Esophagus squamous epithelium (tissue), 5 donors: ENCODE data around the gene CDIPT. TPM values are rescaled to one million over a fixed set of nuclear protein-coding genes. Genes with fewer than 3 reads are reported as not detected.
A peak's percentile ranks its signal among the peaks of the same experiment; 100 is the strongest.

Source experiments
- DNase-seq: peaks from one replicate; lab custom pipeline; 2025; lab: John Stamatoyannopoulos, UW
- H3K27ac ChIP-seq, 4 donors: fragments of 200-600 bp; sonication (generic); one replicate each; pipeline ENCODE4 v1.5.1; 2016 to 2019; ENCODE audit warnings: mild to moderate bottlenecking in 1 of 4
- H3K27me3 ChIP-seq, 4 donors: fragments of 200-600 bp; sonication (generic); 1 replicate in 3 of 4; 2 replicates in 1 of 4; pipeline versions ENCODE4 v1.5.1 to v1.6.0; 2017 to 2021; ENCODE audit warnings: antibody characterized with exemption in 1 of 4
- H3K36me3 ChIP-seq, 3 donors: fragments of 200-600 bp; sonication (generic); one replicate each; pipeline ENCODE4 v1.5.1; 2016 to 2019
- H3K4me1 ChIP-seq, 3 donors: fragments of 200-600 bp; sonication (generic); one replicate each; pipeline ENCODE4 v1.5.1; 2017 to 2019
- H3K4me3 ChIP-seq, 4 donors: fragments of 200-600 bp; sonication (generic); 1 replicate in 3 of 4; 2 replicates in 1 of 4; pipeline ENCODE4 v1.5.1; 2016 to 2019; ENCODE audit warnings: mild to moderate bottlenecking in 2 of 4, moderate library complexity in 1 of 4
- H3K9me3 ChIP-seq, 3 donors: fragments of 200-600 bp; sonication (generic); one replicate each; pipeline ENCODE4 v1.5.1; 2016 to 2019
- POLR2A ChIP-seq, 4 donors: fragments of 450-650 bp; IDR thresholded peaks; one replicate each; pipeline ENCODE4 v1.6.1; 2017; ENCODE audit warnings: antibody characterized with exemption in 4 of 4, mild to moderate bottlenecking in 4 of 4, moderate library complexity in 3 of 4
- WGBS, 2 donors: methylation state at CpG; one replicate each; pipeline ENCODE4 v1.1.5; 2018; 5-methylcytosine and 5-hydroxymethylcytosine counted together
- intact Hi-C: fragments of 100-400 bp; cut with DNase I; formaldehyde crosslinking; loops from one replicate; pipeline ENCODE4 v1.15.0; 2022
- small RNA-seq, 4 donors: library from RNA; depleted of rRNA; stranded (forward); fragments of <200 nt; gene quantifications; one replicate each; pipeline ENCODE3, GENCODE V24; 2016
- total RNA-seq, 4 donors: library from RNA; depleted of rRNA; stranded (reverse); fragments of >200 nt; gene quantifications; one replicate each; pipeline ENCODE4 v1.1.0, GENCODE V29; 2016
- TF ChIP-seq, protein P1 (sequence below), 6 experiments: fragments of 450-650 bp in 4 of 6; fragments of 200-600 bp in 2 of 6; sonication (generic) in 2 of 6; IDR thresholded peaks; one replicate each; pipeline ENCODE4 v1.5.1; 2016 to 2019; ENCODE audit warnings: antibody characterized with exemption in 6 of 6, mild to moderate bottlenecking in 4 of 6, moderate library complexity in 4 of 6
- donor health status: DM: yes; HTN: yes; CAD: no.

CDIPT gene
- total RNA-seq, 4 donors from 2014 or later, result 34.6 to 78.8 (median 44.6) TPM

DNA sequence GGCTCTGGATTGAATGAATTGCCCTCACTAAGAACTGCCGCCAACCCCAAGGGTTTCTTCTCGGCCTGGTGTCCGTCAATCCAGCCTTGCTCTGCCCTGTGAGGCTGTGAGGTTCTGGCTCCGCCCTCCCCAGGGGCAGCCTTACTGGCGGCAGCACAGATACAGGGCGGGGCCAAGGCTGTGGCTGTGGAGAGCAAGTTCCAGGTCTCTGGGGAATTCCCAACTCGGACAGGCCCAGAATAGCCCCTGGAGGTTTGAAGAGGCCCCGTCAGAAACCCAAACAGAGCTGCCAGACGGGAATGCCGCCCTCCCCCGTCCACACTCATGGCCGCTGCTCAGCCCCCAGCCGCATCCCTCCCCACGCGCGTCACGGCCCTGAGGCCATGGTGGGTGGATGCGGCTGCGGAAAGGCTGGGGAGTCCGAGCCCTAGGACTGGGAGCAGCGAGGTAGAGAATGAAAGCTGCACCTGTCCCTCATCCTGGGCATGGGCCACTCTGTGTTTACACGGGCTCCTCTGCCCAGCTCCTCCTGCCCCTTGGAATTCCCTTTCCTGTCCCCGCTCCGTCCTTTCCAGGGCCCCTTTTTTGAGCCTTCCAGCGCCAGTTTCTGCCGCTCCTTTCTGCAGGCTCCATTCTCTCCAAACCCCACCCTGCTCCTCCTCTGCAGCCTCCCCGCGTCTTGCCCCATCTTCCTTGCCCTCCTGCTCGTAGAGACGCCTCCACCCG is 51.7 kb downstream of the CDIPT start:
- peaks cover 11 to 25% (median 14%) of the 10 kb centered on the region in 3 donors for H3K36me3 ChIP-seq
- peak in 2 of 4 donors; percentile 27 to 28 for TF ChIP-seq POLR2A (IDR thresholded peaks at IDR 0.05)
- TF ChIP-seq, protein P1, sequence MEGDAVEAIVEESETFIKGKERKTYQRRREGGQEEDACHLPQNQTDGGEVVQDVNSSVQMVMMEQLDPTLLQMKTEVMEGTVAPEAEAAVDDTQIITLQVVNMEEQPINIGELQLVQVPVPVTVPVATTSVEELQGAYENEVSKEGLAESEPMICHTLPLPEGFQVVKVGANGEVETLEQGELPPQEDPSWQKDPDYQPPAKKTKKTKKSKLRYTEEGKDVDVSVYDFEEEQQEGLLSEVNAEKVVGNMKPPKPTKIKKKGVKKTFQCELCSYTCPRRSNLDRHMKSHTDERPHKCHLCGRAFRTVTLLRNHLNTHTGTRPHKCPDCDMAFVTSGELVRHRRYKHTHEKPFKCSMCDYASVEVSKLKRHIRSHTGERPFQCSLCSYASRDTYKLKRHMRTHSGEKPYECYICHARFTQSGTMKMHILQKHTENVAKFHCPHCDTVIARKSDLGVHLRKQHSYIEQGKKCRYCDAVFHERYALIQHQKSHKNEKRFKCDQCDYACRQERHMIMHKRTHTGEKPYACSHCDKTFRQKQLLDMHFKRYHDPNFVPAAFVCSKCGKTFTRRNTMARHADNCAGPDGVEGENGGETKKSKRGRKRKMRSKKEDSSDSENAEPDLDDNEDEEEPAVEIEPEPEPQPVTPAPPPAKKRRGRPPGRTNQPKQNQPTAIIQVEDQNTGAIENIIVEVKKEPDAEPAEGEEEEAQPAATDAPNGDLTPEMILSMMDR (IDR thresholded peaks at IDR 0.05), result no peak
- peak overlapping the region; percentile 74 to 96 (median 89) for H3K27ac ChIP-seq
- DNase-seq, result no peak
- H3K9me3 ChIP-seq, result no peaks in the 10 kb centered on the region
- 2% methylated on average over 18 to 21 of the region's 31 CpGs for WGBS, 2 donors
- intact Hi-C loops, result no loop called here
- H3K27me3 ChIP-seq, result peaks cover 0 to 17% (median 0%) of the 10 kb centered on the region in 4 donors
- H3K4me1 ChIP-seq, result peaks cover 59 to 86% (median 71%) of the 10 kb centered on the region in 3 donors
- peak overlapping the region; percentile 29 to 77 (median 50) for H3K4me3 ChIP-seq

DNA sequence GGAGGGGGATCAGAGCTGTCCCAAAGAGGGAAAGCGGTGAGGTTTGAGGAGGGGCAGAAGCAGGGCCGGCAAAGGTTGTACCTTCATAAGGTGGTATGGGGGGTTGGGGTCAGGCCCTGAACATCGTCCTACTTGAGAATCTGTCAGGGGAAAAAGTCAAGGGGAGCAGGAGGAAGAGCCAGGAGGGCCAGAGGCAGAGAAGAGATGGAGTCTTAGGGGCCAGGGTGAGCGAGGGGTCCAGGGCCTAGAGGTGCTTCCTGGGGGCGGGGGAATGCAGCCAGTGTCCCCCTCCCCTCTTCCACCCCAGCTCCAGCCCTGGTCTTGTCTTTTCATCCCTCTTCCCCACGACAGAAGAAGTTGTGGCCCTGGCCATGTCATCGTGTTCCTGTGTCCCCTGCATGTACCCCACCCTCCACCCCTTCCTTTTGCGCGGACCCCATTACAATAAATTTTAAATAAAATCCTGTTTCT is 52.3 kb downstream of the CDIPT start:
- no peaks in the 10 kb centered on the region for H3K9me3 ChIP-seq
- intact Hi-C loops, result no loop called here
- TF ChIP-seq, protein P1 (IDR thresholded peaks at IDR 0.05), result no peak
- TF ChIP-seq POLR2A (IDR thresholded peaks at IDR 0.05), result no peak
- H3K27me3 ChIP-seq, result peaks cover 0 to 17% (median 0%) of the 10 kb centered on the region in 4 donors
- peak overlapping the region; percentile 29 to 77 (median 50) for H3K4me3 ChIP-seq
- peaks cover 59 to 86% (median 71%) of the 10 kb centered on the region in 3 donors for H3K4me1 ChIP-seq
- 27 to 29% methylated on average over 8 to 9 of the region's 9 CpGs for WGBS, 2 donors
- DNase-seq, result no peak
- peaks cover 11 to 25% (median 14%) of the 10 kb centered on the region in 3 donors for H3K36me3 ChIP-seq
- H3K27ac ChIP-seq, result peak overlapping the region; percentile 74 to 96 (median 89)

DNA sequence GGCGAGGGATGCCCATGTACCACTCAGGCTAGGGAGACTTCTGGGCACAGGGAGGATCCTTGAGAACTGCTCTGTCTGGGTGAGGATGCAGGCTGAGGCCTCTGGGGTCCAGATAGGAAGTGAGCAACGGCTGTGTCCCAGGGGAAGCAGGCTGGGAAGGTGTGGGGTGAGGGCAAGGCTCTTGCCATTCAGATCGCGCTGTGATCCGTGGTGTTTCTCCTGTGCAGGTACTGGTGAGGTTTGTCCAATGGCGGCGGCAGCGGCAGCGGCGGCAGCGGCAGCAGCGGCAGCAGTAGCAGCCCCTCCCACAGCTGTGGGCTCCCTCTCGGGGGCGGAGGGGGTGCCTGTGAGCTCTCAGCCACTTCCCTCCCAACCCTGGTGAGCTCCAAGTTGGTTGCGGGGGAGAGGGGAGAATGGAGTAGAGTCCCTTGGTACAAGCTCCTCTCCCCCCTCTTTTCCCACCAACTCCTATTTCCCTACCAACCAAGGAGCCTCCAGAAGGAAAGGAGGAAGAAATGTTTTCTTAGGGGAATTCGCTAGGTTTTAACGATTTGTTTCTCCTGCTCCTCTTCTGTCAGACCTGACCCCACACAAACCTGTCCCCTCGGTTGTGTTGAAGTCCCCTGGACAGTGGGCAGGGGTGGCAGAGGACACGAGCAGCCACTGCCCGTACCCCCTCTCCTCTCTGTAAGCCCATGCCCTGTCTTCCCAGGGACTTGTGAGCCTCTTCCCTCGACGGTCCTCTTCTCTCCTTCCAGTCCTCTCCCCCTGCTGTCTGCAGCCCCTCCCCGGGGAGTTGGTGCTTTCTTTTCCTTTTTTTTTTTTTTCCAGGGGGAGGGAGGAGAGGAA is 53.0 kb downstream of the CDIPT start:
- 58 to 63% methylated on average over 9 to 14 of the region's 23 CpGs for WGBS, 2 donors
- Histone ChIP-seq H3K4me1 (peaks cover 55 to 81% (median 67%) of the 10 kb centered on the region in 3 donors), H3K27me3 (peaks cover 0 to 17% (median 0%) of the 10 kb centered on the region in 4 donors), H3K36me3 (peaks cover 11 to 25% (median 14%) of the 10 kb centered on the region in 3 donors), H3K4me3 (peak overlapping the region in 2 of 4 donors; percentile 5 to 18), H3K27ac (peak overlapping the region; percentile 74 to 100 (median 90)), H3K9me3 (no peaks in the 10 kb centered on the region)
- no peak for DNase-seq
- intact Hi-C loops, result no loop called here
- no peak for TF ChIP-seq POLR2A (IDR thresholded peaks at IDR 0.05)
- TF ChIP-seq, protein P1 (IDR thresholded peaks at IDR 0.05), result no peak

DNA sequence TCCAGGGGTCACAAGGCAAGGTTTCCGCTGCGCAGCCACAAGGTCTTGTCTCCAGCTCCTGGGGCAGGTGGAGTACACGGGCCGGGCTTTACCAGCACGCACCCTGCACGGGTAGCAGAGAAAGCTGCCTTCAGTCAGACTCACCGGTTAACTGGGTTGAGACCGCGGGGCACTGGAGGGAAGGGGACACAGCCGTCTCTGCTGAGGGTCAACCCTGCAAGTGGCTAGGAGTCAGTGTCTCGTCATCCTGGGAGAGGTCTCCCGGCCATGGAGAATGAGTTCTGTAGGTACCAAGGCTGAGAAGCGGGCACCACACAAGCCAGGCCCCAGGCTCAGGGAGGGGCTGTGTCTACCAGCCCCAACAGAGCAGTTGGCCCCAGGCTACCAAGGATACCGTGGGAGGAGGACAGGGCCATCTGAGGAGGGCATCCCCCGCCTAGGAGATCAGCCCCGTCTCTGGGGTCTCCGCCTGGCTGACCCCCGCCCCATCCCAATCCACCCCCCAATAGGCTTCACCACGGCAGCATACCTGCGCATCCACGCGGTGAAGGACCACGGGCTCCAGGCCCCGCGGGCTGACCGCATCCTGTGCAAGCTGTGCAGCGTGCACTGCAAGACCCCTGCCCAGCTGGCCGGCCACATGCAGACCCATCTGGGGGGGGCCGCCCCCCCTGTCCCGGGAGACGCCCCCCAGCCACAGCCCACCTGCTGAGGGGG is 53.8 kb downstream of the CDIPT start:
- intact Hi-C loops, result no loop called here
- peaks cover 11 to 25% (median 14%) of the 10 kb centered on the region in 3 donors for H3K36me3 ChIP-seq
- H3K27ac ChIP-seq, result peak overlapping the region; percentile 83 to 100 (median 94)
- no peaks in the 10 kb centered on the region for H3K9me3 ChIP-seq
- peaks cover 0 to 17% (median 0%) of the 10 kb centered on the region in 4 donors for H3K27me3 ChIP-seq
- WGBS, 2 donors, result 74 to 78% methylated on average over 9 to 15 of the region's 31 CpGs
- no peak for DNase-seq
- H3K4me1 ChIP-seq, result peaks cover 55 to 81% (median 66%) of the 10 kb centered on the region in 3 donors
- TF ChIP-seq, protein P1 (IDR thresholded peaks at IDR 0.05), result no peak
- TF ChIP-seq POLR2A (IDR thresholded peaks at IDR 0.05), result no peak
- H3K4me3 ChIP-seq, result peak overlapping the region in 2 of 4 donors; percentile 72 to 85

Small RNAs within 50 kb of the gene (small RNA-seq; reads per million reads assigned to genes)
- gene AC009133.6 (0 reads per million in 4 donors), gene AC120114.4 (0 reads per million in 4 donors)

Other genes starting within 250 kb of the CDIPT start
- 1 to 10 TPM; 1.3 to 4.2 (median 2.8) TPM for gene SPN, start 200.0 kb downstream of the CDIPT start, total RNA-seq
- gene QPRT, start 184.0 kb downstream of the CDIPT start, total RNA-seq, result 1 to 10 TPM in 2 of 4 donors, under 1 TPM in 2; 0.40 to 3.6 (median 1.9) TPM
- gene C16orf54, start 117.2 kb downstream of the CDIPT start, total RNA-seq, result 1 to 10 TPM in 3 of 4 donors, under 1 TPM in 1; 0.13 to 3.4 (median 1.6) TPM
- not detected for gene ZG16, start 85.0 kb downstream of the CDIPT start, total RNA-seq
- gene KIF22, start 72.5 kb downstream of the CDIPT start, total RNA-seq, result 10 to 100 TPM; 31.0 to 46.3 (median 37.6) TPM
- gene MAZ, start 56.7 kb downstream of the CDIPT start, total RNA-seq, result 10 to 100 TPM; 87.0 to 99.0 (median 97.3) TPM
- gene PRRT2, start 51.0 kb downstream of the CDIPT start, total RNA-seq, result 1 to 10 TPM in 1 of 4 donors, under 1 TPM in 2, not detected in 1; 0.40 to 1.9 (median 0.53) TPM
- 10 to 100 TPM; 25.4 to 37.6 (median 32.8) TPM for gene PAGR1, start 47.1 kb downstream of the CDIPT start, total RNA-seq
- 100 to 1,000 TPM in 2 of 4 donors, 10 to 100 TPM in 2; 54.0 to 133 (median 97.6) TPM for gene MVP, start 42.8 kb downstream of the CDIPT start, total RNA-seq
- 1 to 10 TPM in 2 of 4 donors, under 1 TPM in 1, not detected in 1; 0.22 to 2.8 (median 1.1) TPM for gene SEZ6L2, start 36.3 kb upstream of the CDIPT start, total RNA-seq
- gene ASPHD1, start 37.3 kb upstream of the CDIPT start, total RNA-seq, result under 1 TPM in 2 of 4 donors, not detected in 2; 0.32 to 0.61 TPM
- 10 to 100 TPM in 3 of 4 donors, 1 to 10 TPM in 1; 8.4 to 17.2 (median 13.9) TPM for gene KCTD13, start 63.0 kb upstream of the CDIPT start, total RNA-seq
- 100 to 1,000 TPM in 1 of 4 donors, 10 to 100 TPM in 3; 48.0 to 119 (median 80.0) TPM for gene TMEM219, start 98.9 kb upstream of the CDIPT start, total RNA-seq
- gene TAOK2, start 110.6 kb upstream of the CDIPT start, total RNA-seq, result 10 to 100 TPM; 26.8 to 33.7 (median 30.4) TPM
- gene HIRIP3, start 132.4 kb upstream of the CDIPT start, total RNA-seq, result 10 to 100 TPM in 2 of 4 donors, 1 to 10 TPM in 2; 5.1 to 12.8 (median 9.7) TPM
- 10 to 100 TPM; 34.3 to 59.9 (median 48.0) TPM for gene INO80E, start 133.0 kb upstream of the CDIPT start, total RNA-seq
- under 1 TPM in 2 of 4 donors, not detected in 2; 0.50 to 0.76 TPM for gene DOC2A, start 147.8 kb upstream of the CDIPT start, total RNA-seq
- not detected for gene C16orf92, start 160.0 kb upstream of the CDIPT start, total RNA-seq
- gene TLCD3B, start 168.0 kb upstream of the CDIPT start, total RNA-seq, result not detected
- 1,000 to 10,000 TPM; 1,024 to 1,551 (median 1,380) TPM for gene ALDOA, start 202.5 kb upstream of the CDIPT start, total RNA-seq
- 100 to 1,000 TPM in 1 of 4 donors, 10 to 100 TPM in 3; 67.9 to 100 (median 78.4) TPM for gene PPP4C, start 212.8 kb upstream of the CDIPT start, total RNA-seq
- gene TBX6, start 228.7 kb upstream of the CDIPT start, total RNA-seq, result 1 to 10 TPM; 1.9 to 6.2 (median 4.7) TPM
- gene YPEL3, start 233.0 kb upstream of the CDIPT start, total RNA-seq, result 100 to 1,000 TPM in 1 of 4 donors, 10 to 100 TPM in 3; 26.4 to 131 (median 63.0) TPM